HepG2 (cell line): Measurements from ENCODE around the gene RAE1. TPM values are rescaled to one million over a fixed set of nuclear protein-coding genes. Genes with fewer than 3 reads are reported as not detected.

Source experiments
- FOXJ3 ChIP-seq: sonication (generic); formaldehyde crosslinking; IDR thresholded peaks from 2 replicates; pipeline ENCODE4 v1.4.0; 2020; ENCODE audit warnings: missing genetic modification reagents, mild to moderate bottlenecking, borderline replicate concordance
- GABPA ChIP-seq, 2 experiments: IDR thresholded peaks; 2 replicates each; pipeline ENCODE4 v1.6.1; 2011 to 2016; ENCODE audit warnings: low read depth in 2 of 2, low read length in 1 of 2, missing biosample characterization in 1 of 2, missing genetic modification characterization in 1 of 2
- HDAC2 ChIP-seq: sonication (generic); formaldehyde crosslinking; IDR thresholded peaks from 2 replicates; pipeline ENCODE4 v1.4.0; 2020; ENCODE audit warnings: missing genetic modification reagents
- HMGA1 ChIP-seq: sonication (generic); formaldehyde crosslinking; conservative IDR thresholded peaks from 2 replicates; pipeline ENCODE4 v1.4.0; 2020; ENCODE audit warnings: missing genetic modification reagents
- HOXA7 ChIP-seq: sonication (generic); formaldehyde crosslinking; IDR thresholded peaks from 2 replicates; pipeline ENCODE4 v1.8.1; 2022; ENCODE audit warnings: mild to moderate bottlenecking, missing genetic modification reagents, moderate library complexity
- IKZF4 ChIP-seq: sonication (generic); formaldehyde crosslinking; IDR thresholded peaks from 2 replicates; pipeline ENCODE4 v1.5.1; 2020; ENCODE audit warnings: borderline replicate concordance, mild to moderate bottlenecking, low read depth, missing genetic modification reagents; ENCODE audit errors: not compliant biosample characterization
- JUND ChIP-seq: sonication (generic); formaldehyde crosslinking; IDR thresholded peaks from 2 replicates; pipeline ENCODE4 v1.8.0; 2022; ENCODE audit warnings: mild to moderate bottlenecking, missing genetic modification reagents
- KDM3A ChIP-seq: IDR thresholded peaks from 2 replicates; pipeline ENCODE4 v1.6.1; 2018; ENCODE audit warnings: low read depth, missing compliant biosample characterization
- KDM5A ChIP-seq: fragments of 200-600 bp; sonication (generic); IDR thresholded peaks from 2 replicates; pipeline ENCODE4 v1.7.0; 2018; ENCODE audit warnings: antibody characterized with exemption, mild to moderate bottlenecking, low read length, borderline replicate concordance
- KLF11 ChIP-seq: IDR thresholded peaks from 2 replicates; pipeline ENCODE4 v1.6.1; 2016; ENCODE audit warnings: missing compliant biosample characterization
- MLX ChIP-seq: IDR thresholded peaks from 2 replicates; pipeline ENCODE4 v1.6.1; 2016
- NR2C2 ChIP-seq: sonication (generic); formaldehyde crosslinking; IDR thresholded peaks from 2 replicates; pipeline ENCODE4 v1.4.0; 2020; ENCODE audit warnings: missing genetic modification reagents, mild to moderate bottlenecking, moderate library complexity, borderline replicate concordance
- NR2F6 ChIP-seq, 2 experiments: IDR thresholded peaks; 2 replicates each; pipeline ENCODE4 v1.6.1; 2016; ENCODE audit warnings: antibody characterized with exemption in 1 of 2, mild to moderate bottlenecking in 1 of 2
- PLSCR1 ChIP-seq: sonication (generic); formaldehyde crosslinking; IDR thresholded peaks from 2 replicates; pipeline ENCODE4 v1.5.0; 2020; ENCODE audit warnings: missing genetic modification reagents, mild to moderate bottlenecking, borderline replicate concordance
- RELA ChIP-seq: sonication (generic); formaldehyde crosslinking; IDR thresholded peaks from 2 replicates; pipeline ENCODE4 v1.4.0; 2020; ENCODE audit warnings: missing genetic modification reagents
- SAP130 ChIP-seq: IDR thresholded peaks from 2 replicates; pipeline ENCODE4 v1.6.1; 2016; ENCODE audit warnings: low read depth
- SETDB1 ChIP-seq: sonication (generic); formaldehyde crosslinking; IDR thresholded peaks from 2 replicates; pipeline ENCODE4 v1.5.1; 2020; ENCODE audit warnings: missing genetic modification reagents, mild to moderate bottlenecking, borderline replicate concordance
- SMAD3 ChIP-seq: sonication (generic); formaldehyde crosslinking; IDR thresholded peaks from 2 replicates; pipeline ENCODE4 v1.4.0; 2020; ENCODE audit warnings: missing genetic modification reagents
- SP5 ChIP-seq: IDR thresholded peaks from 2 replicates; pipeline ENCODE4 v1.6.1; 2016; ENCODE audit warnings: low read depth, borderline replicate concordance
- SRSF1 ChIP-seq: fragments of 200-400 bp; formaldehyde crosslinking; optimal IDR thresholded peaks from 2 replicates; pipeline ENCODE3; 2017; ENCODE audit warnings: mild to moderate bottlenecking, low read depth, low read length, moderate library complexity
- TEAD3 ChIP-seq: optimal IDR thresholded peaks from 2 replicates; pipeline ENCODE3; 2016; ENCODE audit warnings: borderline replicate concordance
- TFDP2 ChIP-seq: sonication (generic); formaldehyde crosslinking; IDR thresholded peaks from 2 replicates; pipeline ENCODE4 v1.4.0; 2020; ENCODE audit warnings: missing genetic modification reagents
- ZMYM2 ChIP-seq: sonication (generic); formaldehyde crosslinking; IDR thresholded peaks from 2 replicates; pipeline ENCODE4 v1.8.0; 2022; ENCODE audit warnings: mild to moderate bottlenecking, missing genetic modification reagents
- ZNF12 ChIP-seq: sonication (generic); formaldehyde crosslinking; IDR thresholded peaks from 2 replicates; pipeline ENCODE4 v1.5.0; 2020; ENCODE audit warnings: missing genetic modification reagents
- ZNF3 ChIP-seq: IDR thresholded peaks from 2 replicates; pipeline ENCODE4 v1.7.0; 2017; ENCODE audit warnings: inconsistent platforms
- ZNF33B ChIP-seq: sonication (generic); formaldehyde crosslinking; IDR thresholded peaks from 2 replicates; pipeline ENCODE4 v1.5.1; 2020; ENCODE audit warnings: mild to moderate bottlenecking, missing genetic modification reagents
- ZNF549 ChIP-seq: sonication (generic); formaldehyde crosslinking; IDR thresholded peaks from 2 replicates; pipeline ENCODE4 v1.5.0; 2020; ENCODE audit warnings: missing genetic modification reagents
- ZNF550 ChIP-seq: sonication (generic); formaldehyde crosslinking; IDR thresholded peaks from 2 replicates; pipeline ENCODE4 v1.4.0; 2020; ENCODE audit warnings: mild to moderate bottlenecking, missing genetic modification reagents, borderline replicate concordance
- ZNF580 ChIP-seq: IDR thresholded peaks from 2 replicates; pipeline ENCODE4 v1.6.1; 2016; ENCODE audit warnings: low read depth, borderline replicate concordance
- polyA plus RNA-seq, 8 experiments: library from polyadenylated mRNA; depleted of rRNA in 3 of 8; stranded (reverse) in 7 of 8; unstranded in 1 of 8; fragments of >200 nt; fragmentation: Illumina TruSeq in 4 of 8; extraction: Trizol in 4 of 8; gene quantifications; 2 replicates each; pipeline versions ENCODE4 v1.2.1 to v1.2.3, GENCODE V29; 2011 to 2016; ENCODE audit warnings: low read depth in 4 of 8, missing spikeins in 1 of 8, mixed read lengths in 1 of 8; ENCODE audit not compliant: insufficient read depth in 1 of 8
- total RNA-seq, 5 experiments: library from RNA; depleted of rRNA; stranded (reverse); fragments of >200 nt; fragmentation: Illumina TruSeq; extraction: Trizol; gene quantifications; 2 replicates each; pipeline ENCODE4 v1.2.3, GENCODE V29; 2016; ENCODE audit warnings: low read depth in 1 of 5

Gene RAE1
- total and polyA plus RNA-seq, 2 of the 13 experiments (the other 11 are each of a cell fraction or from before 2014, with no cell fraction given), result 36.1 to 72.9 TPM

- TF ChIP-seq GABPA (IDR thresholded peaks at IDR 0.05; ENCODE audit: low read depth, low read length), result no peak
- TF ChIP-seq GABPA (CRISPR knock-in tag; IDR thresholded peaks at IDR 0.05; ENCODE audit: low read depth), result no peak
- no peak for TF ChIP-seq TEAD3 (CRISPR knock-in tag)
- TF ChIP-seq RELA (CRISPR knock-in tag), result no peak
- 0 out of 2 replicates have a peak, but pooled peaks have one; percentile 46 for TF ChIP-seq SMAD3 (CRISPR knock-in tag)
- TF ChIP-seq NR2F6 (IDR thresholded peaks at IDR 0.05), result no peak
- TF ChIP-seq NR2F6 (CRISPR knock-in tag; IDR thresholded peaks at IDR 0.05), result no peak
- TF ChIP-seq KDM5A, result no peak
- TF ChIP-seq SRSF1, result no peak
- TF ChIP-seq KDM3A (CRISPR knock-in tag), result 0 out of 2 replicates have a peak, but pooled peaks have one; percentile 30
- TF ChIP-seq ZNF3 (CRISPR knock-in tag), result no peak
- TF ChIP-seq KLF11, result no peak
- no peak for TF ChIP-seq ZNF12 (CRISPR knock-in tag)
- no peak for TF ChIP-seq ZMYM2 (CRISPR knock-in tag)
- no peak for TF ChIP-seq PLSCR1 (CRISPR knock-in tag)
- no peak for TF ChIP-seq SP5 (CRISPR knock-in tag)
- no peak for TF ChIP-seq HDAC2
- TF ChIP-seq SETDB1, result no peak
- TF ChIP-seq NR2C2 (CRISPR knock-in tag), result no peak
- TF ChIP-seq MLX, result no peak
- peak; percentile 28; the same call in 1 of the 2 replicates for TF ChIP-seq SAP130
- no peak for TF ChIP-seq FOXJ3 (CRISPR knock-in tag)
- no peak for TF ChIP-seq ZNF550 (CRISPR knock-in tag)
- TF ChIP-seq ZNF580 (CRISPR knock-in tag), result peak; percentile 56; the same call in 1 of the 2 replicates
- TF ChIP-seq HMGA1 (CRISPR knock-in tag), result no peak
- TF ChIP-seq ZNF33B (CRISPR knock-in tag), result no peak
- TF ChIP-seq ZNF549 (CRISPR knock-in tag), result no peak
- TF ChIP-seq TFDP2, result no peak; the same call in 1 of the 2 replicates
- TF ChIP-seq IKZF4 (CRISPR knock-in tag), result no peak
- TF ChIP-seq HOXA7 (CRISPR knock-in tag), result no peak
- no peak for TF ChIP-seq JUND (CRISPR knock-in tag)
These were observed 30.8 kb downstream of the RAE1 start (continued) for GRCh38 chr20:57381596-57382503.
